HG03342 (cell line): Measurements from ENCODE around the gene WNK3.

ENCODE experiments used
- ATAC-seq: cut with Tn5 transposase; IDR thresholded peaks from one replicate; pipeline ENCODE4 v1.9.1; 2021; ENCODE audit warnings: mild to moderate bottlenecking, moderate library complexity; ENCODE audit not compliant: unreplicated experiment

Gene WNK3

GRCh38 chrX:54246866-54247265 is 111.0 kb downstream of the WNK3 start:
- no peak for ATAC-seq

GRCh38 chrX:54238588-54238987 is 119.3 kb downstream of the WNK3 start:
- no peak for ATAC-seq

- ATAC-seq, result no peak
Measured at GRCh38 chrX:54237014-54237413, 120.8 kb downstream of the WNK3 start.

- no peak for ATAC-seq
Measured at GRCh38 chrX:54230435-54231148, 127.3 kb downstream of the WNK3 start.

GRCh38 chrX:54223581-54223980 is 134.3 kb downstream of the WNK3 start:
- ATAC-seq, result no peak

- no peak for ATAC-seq
Measured at GRCh38 chrX:54213603-54214002, 144.2 kb downstream of the WNK3 start.

- no peak for ATAC-seq
Measured at GRCh38 chrX:54208531-54208930, 149.3 kb downstream of the WNK3 start.

- ATAC-seq, result no peak
Measured at GRCh38 chrX:54198262-54198661, 159.6 kb downstream of the WNK3 start.

- no peak for ATAC-seq
Measured at GRCh38 chrX:54194982-54195588, 162.8 kb downstream of the WNK3 start.

- ATAC-seq, result no peak
Measured at GRCh38 chrX:54193085-54193821, 164.6 kb downstream of the WNK3 start.

- ATAC-seq, result no peak
Measured at GRCh38 chrX:54184474-54184873, 173.4 kb downstream of the WNK3 start.

- ATAC-seq, result peak; percentile 33
Measured at GRCh38 chrX:54182864-54183613, 174.8 kb downstream of the WNK3 start, which contains the start of gene FAM120C. Gene FAM120C, minus strand, starts transcription at chrX:54183254. Its CDS starts 56 bp downstream, at chrX:54183198.

GRCh38 chrX:54182194-54182863 is 175.5 kb downstream of the WNK3 start:
- peak; percentile 56 for ATAC-seq

- ATAC-seq, result no peak
Measured at GRCh38 chrX:54181202-54181953, 176.5 kb downstream of the WNK3 start.

GRCh38 chrX:54180403-54180802 is 177.4 kb downstream of the WNK3 start:
- no peak for ATAC-seq

- ATAC-seq, result no peak
Measured at GRCh38 chrX:54178100-54178940, 179.5 kb downstream of the WNK3 start.

GRCh38 chrX:54177306-54177705 is 180.5 kb downstream of the WNK3 start:
- no peak for ATAC-seq

- ATAC-seq, result no peak
Measured at GRCh38 chrX:54173791-54174190, 184.1 kb downstream of the WNK3 start.

GRCh38 chrX:54172455-54172854 is 185.4 kb downstream of the WNK3 start:
- no peak for ATAC-seq
